K562 (cell line): Measurements from ENCODE around the gene DNMT3A.

Experiments
- AFF1 ChIP-seq, 2 experiments: fragments of 450-650 bp; IDR thresholded peaks; 2 replicates each; pipeline ENCODE4 v1.6.1; 2018; ENCODE audit warnings: mild to moderate bottlenecking in 2 of 2, low read depth in 1 of 2; ENCODE audit not compliant: partially characterized antibody in 2 of 2
- CEBPB ChIP-seq: fragments of 450-650 bp; IDR thresholded peaks from 2 replicates; pipeline ENCODE4 v1.6.1; 2016; ENCODE audit warnings: missing genetic modification characterization, missing compliant biosample characterization
- ESRRA ChIP-seq: fragments of 450-650 bp; IDR thresholded peaks from 2 replicates; pipeline ENCODE4 v1.6.1; 2014; ENCODE audit warnings: low read depth, mild to moderate bottlenecking, moderate library complexity, borderline replicate concordance
- MAX ChIP-seq: sonication (generic); formaldehyde crosslinking; IDR thresholded peaks from 2 replicates; pipeline ENCODE4 v1.9.0; 2022; ENCODE audit warnings: mild to moderate bottlenecking, missing genetic modification reagents
- REST ChIP-seq, 2 experiments: fragments of 450-650 bp; formaldehyde crosslinking in 1 of 2; IDR thresholded peaks; 2 replicates each; pipeline versions ENCODE4 v1.4.0 to v1.6.1; 2014 to 2020; ENCODE audit warnings: mild to moderate bottlenecking in 2 of 2, borderline replicate concordance in 1 of 2, low read depth in 1 of 2
- ZNF609 ChIP-seq: sonication (generic); formaldehyde crosslinking; IDR thresholded peaks from 2 replicates; pipeline ENCODE4 v1.8.1; 2023; ENCODE audit warnings: missing genetic modification reagents, mild to moderate bottlenecking, borderline replicate concordance

- TF ChIP-seq REST (IDR thresholded peaks at IDR 0.05; ENCODE audit: borderline replicate concordance) (no peak), REST (CRISPR knock-in tag; IDR thresholded peaks at IDR 0.05; ENCODE audit: low read depth) (no peak), ESRRA (no peak), MAX (no peak), ZNF609 (CRISPR knock-in tag) (no peak), CEBPB (tag) (no peak), AFF1 (IDR thresholded peaks at IDR 0.05; ENCODE audit: low read depth in 1 of 2, partially characterized antibody in 2 of 2) (no peak)
Measured at GRCh38 chr2:25178976-25179375, 162.7 kb downstream of the DNMT3A start.
